ENCODE data around the gene CACNA2D2. TPM values are rescaled to one million over a fixed set of nuclear protein-coding genes. Genes with fewer than 3 reads are reported as not detected.

The CACNA2D2 gene
- total RNA-seq, 1 donor from 2014 or later, result 1.8 TPM

DNA sequence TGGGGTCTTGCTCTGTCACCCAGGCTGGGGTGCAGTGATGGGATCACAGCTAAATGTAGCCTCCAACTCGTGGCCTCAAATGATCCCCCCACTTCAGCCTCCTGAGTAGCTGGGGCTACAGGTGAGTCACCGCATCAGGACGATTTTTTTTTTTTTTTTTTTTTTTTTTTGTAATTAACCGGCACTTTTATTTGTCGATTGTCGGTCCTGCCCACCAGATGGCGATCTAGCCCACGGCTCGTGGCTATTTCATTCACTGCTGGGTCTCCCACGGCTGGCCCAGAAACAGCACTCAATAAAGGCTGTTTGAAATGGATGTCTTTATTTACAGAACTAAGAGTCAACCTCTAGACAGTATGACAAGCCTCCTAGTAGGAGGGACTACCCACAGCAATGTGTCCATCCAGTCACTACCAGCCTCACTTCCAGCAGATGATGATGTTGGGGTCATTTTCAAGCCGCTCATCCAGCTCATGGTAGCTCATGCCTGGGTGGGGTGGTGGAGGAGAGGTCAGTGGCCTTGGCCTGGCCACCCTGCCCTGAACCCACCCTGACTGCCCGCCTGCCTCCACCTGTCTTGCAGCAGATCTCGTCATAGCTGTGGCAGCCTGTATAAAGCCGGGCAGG lies 156.1 kb downstream of the CACNA2D2 start:
- peak; percentile 74 for DNase-seq (ENCODE audit: low spot score)

DNA sequence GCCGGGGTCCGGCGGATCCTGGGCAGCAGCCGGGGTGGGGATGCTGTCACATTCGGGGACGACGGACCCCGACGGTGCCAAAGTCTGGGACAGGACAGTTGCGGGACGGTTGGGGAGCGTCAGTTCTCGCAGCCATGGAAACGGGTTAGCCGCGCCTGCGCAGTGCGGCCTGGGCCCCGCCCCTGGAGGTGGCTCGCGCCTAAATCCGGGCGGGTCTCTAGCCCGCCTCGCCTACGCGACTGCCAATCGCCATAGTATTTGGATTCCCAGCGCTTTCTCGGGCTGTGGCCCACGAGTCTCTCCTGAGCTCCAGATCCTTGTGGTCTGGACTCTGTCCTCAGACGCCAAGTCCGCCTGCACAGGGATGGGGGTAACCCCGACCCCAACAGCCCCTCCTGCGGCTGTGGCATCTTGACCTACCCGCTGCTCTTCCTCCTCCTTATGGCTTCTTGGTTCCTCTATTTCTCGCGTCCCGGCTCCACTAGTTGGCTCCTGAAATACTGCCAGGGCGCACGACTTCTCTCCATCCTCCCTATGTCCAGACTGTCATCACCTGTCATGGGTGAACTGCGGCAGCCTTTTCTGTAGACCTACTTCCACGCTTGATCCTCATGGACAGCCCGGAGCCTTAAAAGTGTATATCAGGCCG lies 157.7 kb downstream of the CACNA2D2 start, which contains the start of gene ZMYND10:
ZMYND10 (minus strand) TSS at position 147 of the 649 bp plus-strand sequence. CDS start 153 bp downstream, outside the sequence.
- no peak for DNase-seq (ENCODE audit: low spot score)

DNA sequence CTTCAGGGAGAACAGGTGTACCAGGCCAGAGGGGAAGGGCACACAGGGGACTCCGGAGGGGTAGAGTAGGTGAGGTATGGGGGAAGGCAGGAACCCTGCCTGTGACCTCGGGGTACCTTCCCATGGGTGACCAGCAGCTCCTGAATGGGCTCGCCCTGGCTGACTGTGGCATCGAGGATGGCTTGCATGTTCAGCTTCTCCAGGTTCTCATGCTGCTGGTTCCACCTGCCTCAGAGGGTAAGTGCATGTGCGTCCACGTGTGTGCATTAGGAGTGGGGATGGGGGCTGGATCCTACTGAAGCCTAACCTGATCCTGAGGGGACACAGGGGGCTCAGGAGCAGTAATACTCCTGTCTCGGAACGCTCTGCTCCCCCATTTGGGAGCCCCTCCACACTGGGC lies 158.4 kb downstream of the CACNA2D2 start:
- DNase-seq (ENCODE audit: low spot score), result no peak

DNA sequence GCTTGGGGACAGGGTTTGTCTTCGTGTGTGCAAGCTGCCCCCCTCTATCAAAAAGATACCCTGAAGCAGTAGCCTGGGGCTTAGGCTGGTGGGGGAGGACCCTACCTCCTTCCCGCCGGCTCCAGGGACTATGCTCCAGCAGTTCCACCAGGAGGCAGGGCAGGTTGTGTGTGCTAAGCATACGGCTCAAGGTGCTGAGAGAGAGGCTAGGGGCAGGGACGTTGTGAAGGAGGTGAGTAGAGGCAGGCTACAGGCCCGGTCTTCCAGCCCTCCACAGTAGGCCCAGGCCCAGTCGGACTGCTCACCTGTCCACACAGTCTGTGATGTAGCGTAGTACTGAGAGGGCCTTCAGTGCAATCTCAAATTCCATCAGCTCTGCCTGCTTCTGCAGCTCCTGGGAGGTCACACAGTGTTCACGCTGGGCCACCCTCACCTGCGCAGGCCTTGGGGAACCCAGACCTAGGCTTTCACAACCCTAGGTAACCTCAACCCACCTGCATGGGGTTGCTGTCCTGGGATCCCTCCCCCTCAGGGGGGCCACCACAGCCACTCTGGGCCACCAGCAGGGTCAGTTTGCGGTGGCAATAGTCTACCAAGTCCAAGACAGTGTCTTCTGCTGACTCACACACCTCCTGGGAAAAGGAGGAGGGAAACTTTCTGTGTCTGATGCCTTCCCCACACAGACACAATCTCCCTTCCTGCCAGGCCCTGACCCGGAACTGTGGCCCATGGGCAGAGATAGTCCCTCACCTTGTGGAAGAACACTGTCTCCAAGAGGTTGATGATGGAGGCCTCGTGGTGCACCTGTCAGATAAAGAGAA lies 160.4 kb downstream of the CACNA2D2 start:
- DNase-seq (ENCODE audit: low spot score), result no peak

DNA sequence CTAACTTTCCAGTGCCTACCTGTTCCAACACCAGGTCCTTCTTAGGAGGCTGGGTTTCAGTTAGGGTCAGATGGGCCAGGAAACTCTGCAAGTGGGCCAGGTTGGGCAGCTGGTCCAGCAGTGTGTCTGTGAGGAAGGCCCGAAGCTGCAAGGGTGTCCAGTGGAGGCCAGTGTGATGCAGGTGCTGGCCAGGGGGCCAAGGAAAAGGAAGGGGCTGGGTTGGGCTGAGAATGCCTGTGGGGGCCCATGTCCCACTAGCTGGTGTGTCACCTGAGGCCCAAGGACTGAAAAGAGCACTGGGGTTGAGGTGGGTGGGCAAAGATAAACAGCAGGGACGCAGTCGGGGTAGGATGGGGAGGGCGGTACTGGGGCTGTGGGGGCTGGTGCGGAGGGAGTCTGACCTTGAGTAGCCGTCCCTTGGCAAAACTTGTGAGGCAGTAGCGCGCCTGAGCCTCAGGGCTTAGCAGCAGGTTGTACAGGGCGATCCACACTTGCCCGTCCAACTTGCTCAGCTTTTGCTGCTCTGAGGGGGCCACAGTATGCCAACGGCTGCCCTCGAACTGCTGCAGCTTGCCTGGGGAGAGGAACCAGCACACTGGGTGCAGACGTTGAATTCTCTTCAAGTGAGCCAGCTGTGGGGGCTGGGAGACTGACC lies 161.3 kb downstream of the CACNA2D2 start:
- DNase-seq (ENCODE audit: low spot score), result no peak

DNA sequence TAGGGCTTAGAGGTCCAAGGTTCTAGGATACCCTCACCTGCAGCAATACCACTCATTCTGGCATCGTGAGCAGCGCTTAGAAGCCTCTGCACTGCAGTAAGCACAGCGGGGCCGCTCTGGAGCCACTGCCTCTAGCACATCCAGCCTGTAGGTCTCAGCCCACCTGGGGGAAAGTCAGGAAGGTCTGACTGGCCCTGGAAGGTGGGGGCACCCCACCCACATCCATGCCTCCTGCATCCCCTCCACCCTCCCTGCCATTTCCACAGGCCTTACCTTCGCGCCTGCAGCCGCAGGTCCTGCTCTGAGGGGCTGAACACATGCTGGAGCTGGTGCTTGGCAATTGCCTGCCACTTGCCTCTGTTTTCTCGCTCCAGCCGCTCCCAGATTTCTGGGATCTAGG lies 161.9 kb downstream of the CACNA2D2 start:
- no peak for DNase-seq (ENCODE audit: low spot score)

DNA sequence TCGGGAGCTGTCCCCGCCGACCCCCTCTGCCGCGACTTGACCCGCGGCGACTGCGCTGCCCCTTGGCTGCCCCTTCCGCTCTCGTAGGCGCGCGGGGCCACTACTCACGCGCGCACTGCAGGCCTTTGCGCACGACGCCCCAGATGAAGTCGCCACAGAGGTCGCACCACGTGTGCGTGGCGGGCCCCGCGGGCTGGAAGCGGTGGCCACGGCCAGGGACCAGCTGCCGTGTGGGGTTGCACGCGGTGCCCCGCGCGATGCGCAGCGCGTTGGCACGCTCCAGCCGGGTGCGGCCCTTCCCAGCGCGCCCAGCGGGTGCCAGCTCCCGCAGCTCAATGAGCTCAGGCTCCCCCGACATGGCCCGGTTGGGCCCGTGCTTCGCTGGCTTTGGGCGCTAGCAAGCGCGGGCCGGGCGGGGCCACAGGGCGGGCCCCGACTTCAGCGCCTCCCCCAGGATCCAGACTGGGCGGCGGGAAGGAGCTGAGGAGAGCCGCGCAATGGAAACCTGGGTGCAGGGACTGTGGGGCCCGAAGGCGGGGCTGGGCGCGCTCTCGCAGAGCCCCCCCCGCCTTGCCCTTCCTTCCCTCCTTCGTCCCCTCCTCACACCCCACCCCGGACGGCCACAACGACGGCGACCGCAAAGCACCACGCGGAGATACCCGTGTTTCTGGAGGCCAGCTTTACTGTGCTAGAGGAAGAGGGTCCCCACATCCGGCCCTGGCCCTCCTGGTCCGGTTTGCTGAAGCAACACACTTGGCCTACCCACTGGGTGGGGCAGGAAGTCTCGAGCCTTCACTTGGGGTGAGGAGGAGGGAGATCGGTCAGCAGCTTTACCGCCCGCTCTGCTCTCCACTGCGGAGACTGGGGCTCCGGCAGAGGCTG lies 162.7 kb downstream of the CACNA2D2 start, which contains the start of gene RASSF1:
RASSF1 (minus strand) TSS at position 389 of the 882 bp plus-strand sequence; CDS start at position 358, 31 bp downstream.
- DNase-seq (ENCODE audit: low spot score), result peak; percentile 54

DNA sequence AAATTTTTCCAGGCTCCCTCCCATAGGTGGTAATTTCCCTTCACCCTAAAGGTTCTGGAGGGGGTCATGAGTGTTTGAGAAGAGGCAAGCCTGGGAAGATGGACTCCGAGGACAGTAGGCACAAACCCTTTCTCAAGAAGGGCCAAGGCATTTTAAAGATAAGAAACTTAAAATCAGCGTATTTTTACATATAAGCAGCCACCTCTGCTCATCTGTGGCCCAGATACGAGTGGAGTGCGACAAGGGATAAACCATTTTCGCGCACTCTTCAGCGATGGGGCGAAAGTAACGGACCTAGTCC lies 163.3 kb downstream of the CACNA2D2 start:
- DNase-seq (ENCODE audit: low spot score), result no peak

DNA sequence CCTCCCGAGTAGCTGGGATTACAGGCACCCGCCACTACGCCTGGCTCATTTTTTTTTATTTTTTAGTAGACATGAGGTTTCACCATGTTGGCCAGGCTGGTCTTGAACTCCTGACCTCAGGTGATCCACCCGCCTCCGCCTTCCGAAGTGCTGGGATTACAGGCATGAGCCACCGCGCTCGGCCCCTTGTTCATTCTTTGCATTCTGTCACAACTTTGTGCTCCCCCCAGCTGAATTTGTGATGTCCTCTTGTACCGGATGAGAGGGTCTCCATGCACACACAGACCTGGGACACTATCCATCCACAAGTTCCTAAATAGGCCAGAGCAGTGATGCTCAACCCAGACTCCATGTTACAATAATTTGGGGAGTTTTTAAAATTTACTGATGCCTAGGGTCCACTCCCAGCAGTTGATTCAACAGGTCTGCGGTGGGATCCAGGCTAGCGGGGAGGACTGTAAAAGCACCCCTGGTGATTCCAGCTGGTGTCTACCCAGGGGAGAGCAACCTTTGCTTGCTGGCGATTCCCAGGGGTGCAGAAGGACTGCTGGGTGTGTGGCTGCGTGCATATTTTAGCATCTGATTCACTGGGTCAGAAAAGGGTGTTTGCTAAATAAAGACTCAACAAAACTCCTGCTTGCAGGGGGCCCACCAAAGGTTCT lies 163.8 kb downstream of the CACNA2D2 start:
- DNase-seq (ENCODE audit: low spot score), result no peak

DNA sequence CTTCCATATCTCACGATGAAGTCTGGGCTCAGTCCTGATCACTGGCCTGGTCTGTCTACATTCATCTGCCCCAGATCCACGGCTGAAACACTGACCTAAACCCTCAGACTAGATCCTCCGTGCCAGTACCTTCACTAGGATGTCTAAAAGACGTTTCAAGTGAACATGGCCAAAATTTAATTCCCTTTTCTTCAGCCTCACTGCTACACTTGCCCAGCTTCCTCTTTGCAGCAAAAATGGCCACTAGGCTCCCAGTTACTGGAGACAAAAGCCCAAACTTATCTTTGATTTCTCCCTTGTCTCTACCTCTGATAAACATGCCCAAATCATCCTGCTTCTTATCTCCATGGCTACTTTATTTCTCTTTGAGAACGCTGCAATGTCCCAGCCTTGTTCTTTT lies 164.5 kb downstream of the CACNA2D2 start:
- DNase-seq (ENCODE audit: low spot score), result no peak

DNA sequence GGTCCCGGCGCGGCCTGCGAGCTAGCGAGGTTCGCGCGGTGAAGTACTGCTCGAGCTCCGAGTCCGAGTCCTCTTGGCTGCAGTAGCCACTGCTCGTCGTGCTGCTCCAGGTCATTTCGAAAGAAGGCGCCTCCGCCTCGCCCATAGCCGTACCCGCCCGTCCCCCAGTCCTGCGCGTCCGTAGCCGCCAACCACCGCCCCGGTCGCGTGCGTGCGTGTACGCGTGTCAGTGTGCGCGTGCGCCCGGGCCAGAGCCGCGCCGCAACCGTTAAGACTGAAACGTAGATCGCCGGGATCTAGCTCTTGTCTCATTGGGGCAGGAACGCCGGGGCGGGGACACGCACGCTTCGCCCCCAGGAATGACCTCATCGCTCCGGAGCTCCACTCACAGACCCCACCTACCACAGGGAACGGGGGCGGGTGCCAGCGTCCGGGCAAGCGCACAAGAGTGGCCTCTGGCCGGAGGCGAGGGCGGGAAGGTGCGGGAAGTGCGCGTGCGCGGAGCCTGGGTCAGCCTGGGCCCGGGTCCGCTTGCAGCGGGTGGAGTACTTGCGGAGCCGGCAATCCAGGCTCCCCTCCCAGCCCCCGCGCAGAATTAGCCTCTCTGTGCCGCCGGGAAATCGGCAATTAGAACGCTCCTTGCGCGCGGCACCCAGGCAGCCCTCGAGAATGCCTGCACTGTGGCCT lies 166.1 kb downstream of the CACNA2D2 start:
- DNase-seq (ENCODE audit: low spot score), result peak; percentile 99

DNA sequence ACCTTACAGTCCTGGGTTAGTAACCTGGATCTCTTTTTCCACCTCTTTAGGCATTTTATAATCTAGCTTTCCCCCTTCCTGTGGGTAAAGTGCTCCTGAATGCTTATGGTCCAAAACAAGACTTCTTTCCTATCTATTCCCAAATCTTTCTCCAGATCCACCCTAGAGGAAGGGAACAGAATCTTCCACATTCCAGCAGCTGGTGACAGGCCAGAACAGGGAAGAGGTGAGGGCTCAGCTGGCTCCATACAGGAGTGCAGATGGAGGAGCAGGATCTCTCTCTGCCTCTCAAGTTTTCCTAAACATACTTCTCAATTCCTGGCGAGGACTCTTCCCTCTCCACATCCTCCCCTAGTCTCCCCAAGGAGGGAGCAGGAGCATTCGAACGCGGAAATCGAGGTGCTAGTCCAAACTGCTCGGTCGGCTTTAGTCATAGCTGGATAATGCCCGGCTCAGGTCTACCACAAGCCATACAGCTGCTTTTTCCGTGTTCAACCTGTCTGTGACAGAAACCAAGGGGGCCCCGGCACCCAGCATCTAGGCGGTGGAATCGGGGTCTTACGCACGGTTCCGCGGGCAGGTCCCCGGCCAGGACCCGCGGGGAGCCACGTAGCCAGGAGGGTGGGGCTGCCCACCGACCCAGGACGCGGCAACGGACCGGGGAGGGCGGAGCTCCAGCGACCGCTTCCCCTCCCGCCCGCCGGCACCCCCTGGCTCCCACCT lies 166.8 kb downstream of the CACNA2D2 start:
- DNase-seq (ENCODE audit: low spot score), result no peak

DNA sequence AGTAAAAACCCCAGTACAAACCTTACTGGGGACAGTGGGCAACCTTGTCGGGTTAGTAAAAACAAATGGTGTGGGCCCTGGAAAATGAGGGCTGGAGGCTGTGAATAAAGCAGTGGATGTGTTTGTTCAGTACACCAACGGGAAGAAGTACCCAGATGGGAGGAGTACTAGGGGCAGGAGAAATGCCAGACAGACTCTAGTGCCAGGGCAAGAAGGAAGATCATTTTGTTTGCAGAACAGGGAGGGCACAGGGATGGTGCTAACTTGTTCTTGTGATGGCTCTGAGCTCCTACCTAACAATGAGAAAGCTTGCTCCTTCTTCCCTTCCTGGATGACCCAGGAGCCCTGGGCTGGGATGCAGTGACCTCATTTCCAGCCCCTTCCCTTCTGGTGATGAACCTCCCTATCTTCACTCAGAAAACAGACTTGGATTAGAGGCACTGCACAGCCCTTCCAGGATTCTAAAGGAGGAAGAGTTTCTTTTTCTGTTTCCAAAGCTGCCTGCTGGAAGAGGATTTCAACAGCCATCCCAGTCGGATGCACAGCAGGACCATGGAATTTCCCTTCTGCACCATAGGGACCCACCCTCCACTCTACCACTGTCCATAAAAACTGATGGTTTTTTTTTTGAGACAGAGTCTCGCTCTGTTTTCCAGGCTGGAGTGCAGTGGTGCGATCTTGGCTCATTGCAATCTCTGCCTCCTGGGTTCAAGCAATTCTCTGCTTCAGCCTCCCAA lies 168.9 kb downstream of the CACNA2D2 start:
- no peak for DNase-seq (ENCODE audit: low spot score)

DNA sequence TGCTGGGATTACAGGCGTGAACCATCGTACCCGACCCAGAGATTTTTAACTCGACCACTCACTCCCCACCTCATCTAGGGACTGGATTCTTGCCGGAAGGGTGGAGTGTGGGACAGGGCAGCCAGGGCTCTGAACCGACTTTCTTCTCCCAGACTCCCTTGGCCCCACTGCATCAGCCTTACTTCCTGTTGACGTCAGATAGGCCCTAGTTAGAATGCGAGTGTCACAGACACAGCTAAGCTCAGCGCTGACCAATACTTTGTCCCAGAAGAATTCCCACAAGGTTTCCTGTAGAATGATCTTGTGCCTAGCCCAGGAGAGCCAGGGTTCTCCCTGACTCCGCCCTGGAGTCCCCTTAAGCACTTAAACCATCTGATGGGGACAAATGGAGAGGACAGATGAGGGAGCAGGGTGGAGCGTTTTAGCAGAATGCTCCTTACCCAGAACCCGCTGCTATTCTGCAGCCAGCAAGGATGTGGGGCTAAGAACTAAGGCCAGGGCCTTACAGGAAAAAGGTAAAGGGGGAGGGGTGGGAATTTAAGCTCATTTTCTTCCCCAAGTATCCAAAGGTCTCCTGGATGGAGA lies 169.6 kb downstream of the CACNA2D2 start:
- no peak for DNase-seq (ENCODE audit: low spot score)

DNA sequence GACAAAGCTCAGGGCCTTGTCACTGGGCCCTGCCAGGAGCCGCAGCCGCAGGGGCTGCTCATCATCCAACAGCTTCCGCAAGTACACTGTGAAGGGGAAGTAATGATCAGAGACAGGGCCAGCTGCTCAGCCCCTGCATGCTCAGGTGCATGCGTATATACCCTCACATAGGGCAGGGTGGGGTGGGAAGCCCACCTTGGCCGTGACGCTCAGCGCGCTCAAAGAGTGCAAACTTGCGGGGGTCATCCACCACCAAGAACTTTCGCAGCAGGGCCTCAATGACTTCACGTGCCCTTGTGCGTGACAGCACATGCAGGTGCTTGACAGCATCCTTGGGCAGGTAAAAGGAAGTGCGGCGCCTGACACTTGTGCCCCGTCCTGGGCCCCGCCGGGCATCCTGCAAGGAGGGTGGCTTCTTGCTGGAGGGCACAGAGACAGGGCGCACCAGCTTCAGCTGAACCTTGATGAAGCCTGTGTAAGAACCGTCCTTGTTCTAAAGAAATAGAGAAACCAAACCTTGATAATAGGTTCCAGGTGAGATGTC lies 172.0 kb downstream of the CACNA2D2 start:
- no peak for DNase-seq (ENCODE audit: low spot score)

DNA sequence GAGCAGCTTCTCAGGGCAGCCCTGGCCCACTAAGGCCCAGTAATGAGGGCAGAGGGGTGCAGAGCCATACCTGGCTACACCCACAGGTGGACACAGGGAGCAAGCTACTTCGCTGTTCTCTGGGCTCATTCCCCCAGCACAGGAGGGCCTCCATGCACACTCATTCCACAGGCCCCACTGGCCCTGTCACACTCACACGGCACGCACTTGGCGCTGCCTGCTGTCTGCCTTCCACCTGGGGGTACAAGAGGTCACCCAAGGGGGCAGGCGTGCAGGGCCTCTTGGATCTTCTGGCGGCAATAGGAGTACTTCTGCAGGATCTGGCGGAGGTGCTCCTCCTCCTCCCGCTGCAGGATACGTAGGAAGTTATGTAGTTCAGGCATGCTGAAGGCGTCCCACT lies 173.1 kb downstream of the CACNA2D2 start:
- no peak for DNase-seq (ENCODE audit: low spot score)

DNA sequence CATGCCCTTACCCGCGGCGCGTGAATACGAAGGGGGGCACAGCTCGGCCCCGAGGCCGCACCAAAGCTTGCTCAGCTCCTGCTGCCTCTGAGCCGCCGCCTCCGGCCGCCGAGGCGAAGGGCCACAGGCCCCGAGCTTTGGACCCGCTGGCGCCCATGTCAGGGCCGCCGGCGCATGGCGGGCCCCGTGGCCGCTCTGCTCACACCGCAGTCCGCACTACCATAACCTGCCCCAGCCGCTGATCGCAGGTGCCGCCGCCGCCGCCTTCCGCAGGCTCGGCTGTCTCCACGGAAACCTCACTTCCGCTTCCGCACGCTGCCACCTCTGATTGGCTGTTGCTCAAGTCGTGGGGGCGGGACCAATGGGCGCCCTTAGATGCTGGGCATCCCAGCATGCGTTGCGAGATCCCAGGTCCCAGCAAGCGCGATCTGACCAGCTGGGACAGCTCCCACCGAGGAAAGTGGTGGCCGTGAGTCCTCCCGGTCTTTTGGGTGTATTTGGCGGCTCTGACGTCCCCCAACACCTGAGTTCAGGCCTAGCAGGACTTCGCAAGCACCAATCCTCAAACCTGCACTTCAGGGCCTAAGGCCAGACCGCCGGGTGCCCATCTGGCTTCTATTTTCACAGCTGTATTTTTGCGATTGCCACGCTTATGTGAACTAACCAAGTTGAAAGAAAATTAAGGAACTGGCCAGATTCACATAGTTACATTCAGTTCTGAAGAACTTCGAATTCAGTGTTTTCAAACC lies 175.3 kb downstream of the CACNA2D2 start, which contains the start of gene TUSC2:
TUSC2 (minus strand) TSS at position 281 of the 749 bp plus-strand sequence; CDS start at position 157, 124 bp downstream.
- DNase-seq (ENCODE audit: low spot score), result peak; percentile 98

Data from mucosa of gallbladder (tissue), 1 donor.